HG03045 (cell line): ENCODE measurements around the gene ALPP.

ENCODE experiments used
- ATAC-seq: cut with Tn5 transposase; IDR thresholded peaks from one replicate; pipeline ENCODE4 v1.9.1; 2021; ENCODE audit warnings: mild to moderate bottlenecking, moderate library complexity; ENCODE audit not compliant: unreplicated experiment

ALPP gene

DNA sequence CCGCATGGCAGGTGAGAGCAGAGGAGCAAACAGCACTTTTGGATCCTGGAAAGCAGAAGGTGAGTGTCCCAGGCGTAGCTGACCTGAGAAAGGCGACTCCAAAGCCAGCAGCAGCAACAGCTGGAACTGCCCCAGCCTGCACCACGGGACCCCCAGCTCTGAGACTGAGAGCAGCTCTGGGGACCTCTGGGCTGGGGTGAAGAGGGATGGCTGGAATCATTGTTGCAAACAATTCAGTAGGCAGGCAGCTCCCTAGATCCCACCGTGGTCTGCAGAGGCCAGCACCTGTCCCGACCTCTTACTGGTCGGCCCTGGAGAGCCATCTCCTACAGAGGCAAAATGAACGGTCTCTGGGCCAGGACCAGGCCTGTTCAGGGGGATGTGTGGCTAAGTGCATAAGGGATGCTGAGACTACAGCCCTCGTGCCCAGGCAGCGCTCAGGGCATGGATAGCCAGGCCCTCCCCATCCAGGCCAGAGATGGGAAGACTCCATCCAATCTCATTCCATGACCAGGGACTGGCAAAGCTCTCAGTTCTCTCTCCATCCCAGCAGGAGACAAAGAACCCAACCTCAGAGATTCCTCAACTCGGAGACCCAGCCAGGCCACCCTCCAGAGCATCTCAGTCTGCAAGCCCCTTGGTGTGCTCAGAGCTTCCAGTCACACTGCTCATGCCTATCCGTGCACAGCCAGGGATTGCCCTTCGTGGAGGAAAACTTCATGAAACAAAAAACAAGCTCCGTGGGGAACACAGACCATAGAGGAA, 38.2 kb upstream of the ALPP start:
- ATAC-seq, result no peak

DNA sequence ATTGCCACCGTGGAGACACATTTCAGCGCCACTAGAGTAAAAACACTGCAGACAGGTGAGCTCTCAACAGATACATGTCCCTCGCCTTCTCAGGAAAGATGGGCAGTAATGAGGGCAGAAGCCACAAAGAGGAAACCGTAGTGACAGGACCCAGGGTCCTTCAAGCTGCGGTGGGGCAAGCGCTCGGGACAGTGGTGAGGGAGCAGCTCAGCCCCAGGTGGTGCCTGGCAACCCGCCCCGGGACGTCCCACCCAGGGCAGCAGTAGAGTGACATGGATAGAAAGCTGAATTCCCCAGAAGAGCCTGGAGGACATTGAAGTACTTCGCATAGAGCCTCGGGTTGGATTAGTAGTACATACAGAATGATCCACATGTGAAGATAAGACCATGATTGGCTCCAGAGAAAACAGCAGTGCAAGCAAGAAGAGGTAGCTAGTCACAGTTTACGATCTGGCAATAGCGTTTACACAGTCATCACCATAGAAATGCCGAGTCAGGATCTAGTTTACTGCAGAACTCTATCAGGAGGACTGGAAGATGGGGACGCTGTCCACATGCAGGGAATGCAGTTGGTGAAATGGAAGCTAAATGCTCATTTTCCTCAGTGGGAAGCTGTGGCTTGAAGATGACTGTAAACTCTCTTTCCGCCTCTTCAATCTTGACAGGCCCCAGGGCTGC, 37.4 kb upstream of the ALPP start:
- no peak for ATAC-seq

GRCh38 chr2:232341739-232342126, 36.8 kb upstream of the ALPP start:
- ATAC-seq, result no peak

DNA sequence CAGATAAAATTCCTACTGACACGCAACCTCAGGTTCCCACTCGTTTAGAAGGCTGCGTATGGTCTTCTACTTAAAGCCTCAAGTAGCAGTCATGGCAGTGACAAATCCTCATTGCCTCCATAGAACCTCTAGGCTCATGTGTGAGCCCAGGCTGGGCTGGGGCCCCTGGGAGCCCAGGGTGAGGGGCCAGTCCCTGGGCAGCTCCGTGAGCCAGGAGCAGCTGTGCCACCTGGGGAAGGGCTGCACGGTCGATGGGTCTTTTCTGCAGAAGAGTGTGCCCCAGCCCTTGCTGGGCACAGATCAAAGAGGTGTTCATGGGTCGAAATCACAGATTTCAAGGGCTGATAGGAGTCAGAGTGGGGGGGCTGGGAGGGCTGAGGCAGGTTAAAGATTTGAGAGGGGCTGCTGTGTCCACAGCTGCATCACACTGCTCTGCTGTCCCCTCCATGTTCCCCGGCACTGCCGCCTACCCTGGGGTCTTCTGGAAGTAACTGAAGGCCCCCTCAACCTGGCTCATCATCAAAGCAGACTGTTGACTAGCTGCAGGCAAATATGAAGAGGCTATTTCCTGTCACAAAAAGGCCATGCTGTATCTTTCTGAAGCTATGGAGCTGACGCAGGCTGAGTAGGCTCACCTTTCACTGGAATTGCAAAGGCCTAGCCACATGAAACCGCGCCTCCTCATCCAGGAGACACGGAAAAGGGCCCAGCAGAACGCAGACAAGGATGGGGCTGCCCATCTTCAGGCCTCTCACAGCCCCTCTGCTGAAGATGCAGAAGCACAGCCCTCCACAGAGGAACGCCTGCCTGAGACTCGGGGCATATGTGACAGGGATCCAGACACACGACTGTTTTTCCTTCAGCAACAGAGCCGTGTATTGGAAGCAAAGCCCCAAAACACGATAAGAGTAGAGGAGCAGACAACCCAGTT, 35.7 kb upstream of the ALPP start:
- no peak for ATAC-seq

- ATAC-seq, result no peak
Measured at GRCh38 chr2:232343821-232344220, 34.7 kb upstream of the ALPP start.

- no peak for ATAC-seq
Measured at GRCh38 chr2:232345251-232345650, 33.3 kb upstream of the ALPP start.

DNA sequence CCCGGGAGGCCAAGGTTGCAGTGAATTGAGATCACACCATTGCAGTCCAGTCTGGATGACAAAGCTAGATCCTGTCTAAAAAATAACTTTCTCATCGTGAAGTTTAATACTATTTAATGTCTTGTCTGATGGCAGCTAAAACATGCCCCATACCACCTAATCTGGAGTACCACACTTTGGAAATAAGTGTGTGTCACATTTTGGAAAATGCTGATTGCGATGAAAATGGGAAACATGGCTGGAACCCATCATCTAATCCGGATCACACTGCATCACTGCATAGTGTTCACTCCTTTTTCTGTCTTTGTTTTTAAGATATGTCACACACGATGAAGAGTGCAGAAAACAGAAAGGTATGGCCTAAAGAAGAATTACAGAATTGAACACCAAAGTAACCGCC, 31.2 kb upstream of the ALPP start:
- no peak for ATAC-seq

DNA sequence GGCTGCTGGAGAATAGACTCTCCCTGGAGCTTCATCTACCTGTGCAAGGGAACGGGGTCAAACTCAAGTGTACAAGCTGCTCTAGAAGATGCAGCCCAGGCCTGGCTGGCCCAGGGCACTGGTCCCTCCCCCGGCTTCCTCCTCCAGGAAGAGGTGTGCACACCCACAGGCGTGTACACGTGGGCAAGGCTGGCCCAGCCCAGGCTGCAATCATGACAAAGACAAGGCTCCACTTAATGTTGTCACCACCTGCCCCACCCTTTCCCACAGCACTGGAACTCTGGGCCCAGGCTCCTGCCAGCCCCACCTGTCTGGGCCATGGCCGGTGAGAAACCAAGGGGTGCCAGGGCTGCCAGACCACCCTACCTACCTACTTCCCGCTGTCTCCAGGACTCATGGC, 29.6 kb upstream of the ALPP start:
- no peak for ATAC-seq

- no peak for ATAC-seq
Measured at GRCh38 chr2:232349546-232349945, 29.0 kb upstream of the ALPP start.

DNA sequence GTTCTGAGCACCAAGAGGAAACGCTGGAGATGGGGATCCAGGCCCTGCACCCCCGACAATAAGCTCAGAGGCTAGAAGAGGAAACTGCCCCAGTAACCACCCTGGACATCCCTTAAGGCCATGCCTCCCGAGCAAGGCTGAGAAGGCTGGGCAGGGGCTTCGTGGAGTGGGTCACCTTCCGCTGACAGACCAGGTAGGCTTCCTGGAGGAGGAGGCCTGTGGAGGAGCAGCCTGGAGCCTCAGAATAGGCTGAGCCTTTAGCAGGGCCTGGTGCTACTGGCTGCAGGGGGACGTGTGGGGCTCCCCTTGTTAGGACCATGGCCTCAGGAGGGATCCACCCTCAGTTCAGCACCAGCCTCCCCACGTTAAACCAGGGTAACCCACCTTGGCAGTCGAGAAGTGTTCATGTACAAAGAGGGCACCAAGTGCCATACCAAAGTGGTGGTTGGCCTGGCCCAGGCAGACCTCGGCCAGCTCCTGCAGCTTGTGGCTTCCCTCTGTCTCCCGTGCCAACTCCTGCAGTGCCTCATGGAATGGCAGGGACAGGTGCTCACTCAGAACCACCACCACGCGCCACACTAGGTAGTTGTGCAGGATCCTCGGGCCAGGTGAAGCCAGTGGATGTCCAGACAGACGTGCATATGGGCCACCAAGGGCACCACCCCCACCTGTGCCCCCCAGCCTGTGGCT, 28.5 kb upstream of the ALPP start:
- ATAC-seq, result no peak

DNA sequence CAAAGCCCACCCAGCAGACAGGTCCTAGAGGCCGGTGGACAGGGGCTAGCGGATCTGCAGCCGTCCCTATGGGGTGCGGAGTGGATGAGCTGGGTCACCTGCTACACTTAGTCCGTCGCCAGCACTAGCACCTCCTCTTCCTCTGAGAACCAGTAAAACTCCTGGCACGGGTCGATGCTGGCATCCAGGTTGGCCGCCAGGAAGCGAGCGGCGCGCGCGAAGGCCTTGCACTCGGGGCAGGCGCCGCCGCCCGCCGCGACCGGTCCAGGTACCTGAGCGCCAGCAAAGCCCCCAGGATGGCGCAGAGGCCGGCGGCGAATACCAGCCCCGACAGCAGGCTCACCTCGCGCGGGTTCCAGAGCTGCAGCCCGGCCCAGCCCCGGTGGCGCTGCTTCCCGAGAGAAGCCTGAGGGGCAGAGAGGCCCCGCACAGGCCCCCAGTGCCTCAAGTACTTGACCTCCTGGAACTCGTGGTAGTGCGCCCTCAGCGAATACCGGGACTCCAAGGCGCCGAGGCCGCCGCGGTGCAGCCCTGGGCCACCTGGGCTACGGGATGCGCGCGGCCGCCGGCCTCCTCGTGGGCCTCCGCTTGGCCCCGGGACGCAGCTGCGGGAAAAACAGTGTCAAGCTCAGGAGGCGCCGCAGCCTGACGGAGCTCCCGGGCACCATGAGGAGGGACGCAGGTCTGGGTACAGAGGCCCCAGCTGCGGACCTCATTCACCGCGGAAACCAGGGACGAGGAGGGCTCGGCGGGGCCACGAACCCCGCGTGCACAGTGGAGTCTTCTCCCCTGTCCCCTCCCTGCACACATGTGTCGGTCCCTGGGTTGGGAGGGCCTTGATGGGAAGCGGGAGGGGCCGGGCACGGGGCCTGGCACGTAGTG, 27.5 kb upstream of the ALPP start:
- no peak for ATAC-seq

DNA sequence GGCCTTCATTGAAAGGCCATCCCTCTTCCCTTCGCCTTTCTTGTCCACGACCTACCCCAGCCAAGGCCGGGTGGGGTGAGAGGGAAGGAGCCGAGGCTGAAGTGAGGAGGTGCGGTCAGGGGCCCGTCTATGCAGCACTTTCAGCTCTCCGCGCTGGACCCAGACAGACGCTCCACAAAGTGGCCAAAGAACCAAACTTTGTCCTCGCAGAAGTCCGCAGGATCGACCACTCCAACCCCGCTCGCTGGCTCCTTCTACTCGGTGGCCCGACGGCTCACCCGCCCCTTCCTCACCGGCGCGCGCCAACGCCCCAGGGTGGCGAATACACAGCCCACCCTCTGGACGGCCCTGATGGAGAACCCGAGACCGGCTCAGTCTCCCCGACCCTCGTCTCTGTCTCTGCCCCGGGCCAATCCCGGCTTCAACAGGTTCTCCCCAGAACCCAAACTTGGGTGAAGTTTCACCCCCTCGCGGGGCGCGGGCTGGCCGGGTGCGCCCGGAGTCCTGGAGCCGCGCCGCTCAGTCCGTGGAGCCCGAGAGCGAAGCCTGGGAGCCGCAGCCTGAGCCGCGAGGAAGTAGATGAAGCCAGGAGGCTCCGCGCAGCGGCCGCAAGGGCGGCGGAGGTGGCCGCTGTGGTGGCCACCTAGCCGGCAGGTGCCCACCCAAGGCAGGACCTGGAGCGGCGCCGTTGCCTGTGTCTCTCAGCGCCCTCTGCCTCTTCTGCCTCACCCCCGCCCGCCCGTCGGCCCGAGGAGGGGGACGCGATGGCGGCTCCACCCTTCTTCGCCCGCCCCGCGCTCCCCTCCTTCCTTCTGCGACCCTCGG, 26.7 kb upstream of the ALPP start:
- no peak for ATAC-seq

- ATAC-seq, result no peak
Measured at GRCh38 chr2:232352511-232353091, 25.9 kb upstream of the ALPP start.

- ATAC-seq, result no peak
Measured at GRCh38 chr2:232353096-232353495, 25.5 kb upstream of the ALPP start.

GRCh38 chr2:232353660-232354059, 24.9 kb upstream of the ALPP start:
- ATAC-seq, result no peak

DNA sequence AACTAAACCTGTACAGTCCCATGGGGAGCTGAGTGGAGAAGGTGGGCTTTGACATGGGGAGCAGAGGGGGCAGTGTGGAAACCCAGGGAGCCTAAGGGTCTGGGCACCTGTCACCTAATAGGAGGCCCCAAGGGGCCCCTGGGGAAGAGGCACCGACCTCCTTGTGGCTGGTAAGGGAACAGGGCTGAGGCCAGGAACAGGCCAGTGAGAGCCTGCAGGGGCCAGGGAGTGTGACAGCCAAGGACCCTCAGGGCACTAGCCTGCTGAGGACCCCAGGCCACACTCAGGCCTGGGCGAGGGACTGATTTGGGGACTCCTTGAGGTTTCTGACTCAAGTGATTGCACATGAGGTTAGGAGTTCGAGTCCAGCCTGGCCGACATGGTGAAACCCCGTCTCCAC, 24.5 kb upstream of the ALPP start:
- ATAC-seq, result no peak

DNA sequence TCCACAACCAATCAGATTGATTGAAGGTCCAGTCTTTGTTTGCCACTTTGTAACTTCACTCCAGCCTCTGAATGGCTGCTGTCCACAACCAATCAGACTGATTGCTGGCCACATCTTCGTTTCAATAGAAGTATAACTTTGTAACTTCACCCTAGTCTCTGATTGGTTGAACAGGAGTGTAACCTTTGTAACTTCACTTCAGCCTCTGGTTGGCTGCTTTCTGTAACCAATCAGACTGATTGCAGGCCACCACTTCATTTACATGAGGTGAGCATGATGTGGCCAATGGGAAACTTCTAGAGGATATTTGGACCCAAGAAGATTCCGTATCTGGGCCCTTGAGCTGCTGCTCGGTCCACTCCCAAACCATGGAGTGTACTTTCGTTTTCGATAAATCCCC, 16.9 kb upstream of the ALPP start:
- ATAC-seq, result no peak

DNA sequence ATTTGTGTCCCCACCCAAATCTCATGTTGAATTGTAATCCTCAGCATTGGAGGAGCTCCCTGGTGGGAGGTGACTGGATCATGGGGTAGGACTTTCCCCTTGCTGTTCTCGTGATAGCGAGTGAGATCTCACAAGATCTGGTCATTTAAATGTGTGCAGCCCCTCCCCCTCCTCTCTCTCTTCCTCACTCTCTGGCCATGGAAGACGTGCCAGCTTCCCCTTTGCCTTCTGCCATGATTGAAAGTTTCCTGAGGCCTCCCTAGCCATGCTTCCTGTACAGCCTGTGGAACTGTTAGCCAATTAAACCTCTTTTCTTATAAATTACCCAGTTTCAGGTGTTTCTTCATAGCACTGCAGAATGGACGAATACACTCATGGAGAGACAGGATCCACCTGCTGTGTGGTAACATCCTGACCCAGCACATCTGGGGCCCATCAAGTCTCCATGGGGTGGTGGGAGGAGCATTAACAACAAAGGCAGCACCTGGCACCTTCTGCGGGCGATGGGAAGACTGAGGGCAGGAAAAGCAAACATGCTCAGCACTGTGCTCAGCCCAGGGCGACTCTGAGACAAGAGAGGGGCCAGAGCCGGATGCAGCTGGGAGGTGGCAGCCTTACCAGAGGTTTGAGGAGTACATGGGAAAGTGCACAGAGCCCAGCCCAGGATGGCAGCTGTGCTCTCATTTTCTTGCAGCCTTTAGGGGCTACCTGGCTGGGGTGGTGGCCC, 16.2 kb upstream of the ALPP start:
- no peak for ATAC-seq
